Measurements from ENCODE around the gene LHX8.

DNA sequence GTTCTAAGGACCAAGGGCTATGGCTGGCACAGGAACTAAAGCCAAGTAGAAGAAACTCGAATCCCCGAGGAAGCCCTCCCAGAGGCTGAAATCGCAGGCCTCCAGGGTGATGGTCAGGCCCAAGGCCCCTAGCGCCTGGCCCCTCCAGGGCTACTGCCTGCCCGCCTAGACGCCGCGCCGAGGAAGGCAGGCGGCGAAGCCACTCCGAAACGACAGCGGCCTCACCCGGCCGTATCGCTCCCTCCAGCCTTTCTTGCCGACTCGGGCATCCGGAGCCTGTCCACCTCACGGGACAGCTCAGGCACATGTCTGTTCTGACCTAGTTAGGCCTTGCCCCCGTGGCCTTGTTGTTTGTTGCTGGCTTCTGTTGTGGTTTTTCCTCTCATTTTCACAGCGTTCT, 9.7 kb upstream of the LHX8 start:
- TF ChIP-seq, protein P1, sequence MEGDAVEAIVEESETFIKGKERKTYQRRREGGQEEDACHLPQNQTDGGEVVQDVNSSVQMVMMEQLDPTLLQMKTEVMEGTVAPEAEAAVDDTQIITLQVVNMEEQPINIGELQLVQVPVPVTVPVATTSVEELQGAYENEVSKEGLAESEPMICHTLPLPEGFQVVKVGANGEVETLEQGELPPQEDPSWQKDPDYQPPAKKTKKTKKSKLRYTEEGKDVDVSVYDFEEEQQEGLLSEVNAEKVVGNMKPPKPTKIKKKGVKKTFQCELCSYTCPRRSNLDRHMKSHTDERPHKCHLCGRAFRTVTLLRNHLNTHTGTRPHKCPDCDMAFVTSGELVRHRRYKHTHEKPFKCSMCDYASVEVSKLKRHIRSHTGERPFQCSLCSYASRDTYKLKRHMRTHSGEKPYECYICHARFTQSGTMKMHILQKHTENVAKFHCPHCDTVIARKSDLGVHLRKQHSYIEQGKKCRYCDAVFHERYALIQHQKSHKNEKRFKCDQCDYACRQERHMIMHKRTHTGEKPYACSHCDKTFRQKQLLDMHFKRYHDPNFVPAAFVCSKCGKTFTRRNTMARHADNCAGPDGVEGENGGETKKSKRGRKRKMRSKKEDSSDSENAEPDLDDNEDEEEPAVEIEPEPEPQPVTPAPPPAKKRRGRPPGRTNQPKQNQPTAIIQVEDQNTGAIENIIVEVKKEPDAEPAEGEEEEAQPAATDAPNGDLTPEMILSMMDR (IDR thresholded peaks at IDR 0.05; ENCODE audit: low read length) = no peak
- TF ChIP-seq EZH2 (optimal IDR thresholded peaks at IDR 0.05; ENCODE audit: low read depth, low read length) (no peak), EZH2phosphoT487 (IDR thresholded peaks at IDR 0.05; ENCODE audit: low read length) (no peak)

Measured in MM.1S (cell line).